IMR-90 (cell line): Measurements from ENCODE around the gene GRIN2A. TPM values are rescaled to one million over a fixed set of nuclear protein-coding genes. Genes with fewer than 3 reads are reported as not detected.

Experiments used
- ATAC-seq: fragments of 200-7000 bp; cut with Tn5 transposase; 2 replicates; pipeline ENCODE4 v1.9.1; 2020; ENCODE audit warnings: low read depth, mild to moderate bottlenecking, moderate library complexity
- BruUV-seq: library from RNA; stranded (reverse); fragments of 400-500 nt; replicated peaks from 2 replicates; lab custom pipeline; 2021; lab: Mats Ljungman, UMichigan
- CTCF ChIA-PET: fragments of 300-600 bp; formaldehyde crosslinking; extraction: SDS; loops from one replicate; lab custom pipeline; 2021; ENCODE audit warnings: antibody characterized with exemption; lab: Yijun Ruan, JAX
- POLR2A ChIA-PET: fragments of 300-600 bp; sonication (Branson Sonifier 250); formaldehyde crosslinking; loops from one replicate; lab custom pipeline; 2022; ENCODE audit warnings: antibody characterized with exemption; ENCODE audit not compliant: unreplicated experiment; lab: Charles Lee
- DNase-seq: peaks from one replicate; pipeline ENCODE4 v3.0.0; 2013
- H2AFZ ChIP-seq: replicated peaks from 2 replicates; pipeline ENCODE3; 2013; ENCODE audit warnings: low read length, mild to moderate bottlenecking; ENCODE audit not compliant: poor library complexity
- H2AK5ac ChIP-seq: 2 replicates; pipeline ENCODE4 v1.6.1; 2013; ENCODE audit warnings: low read depth, low read length, inconsistent platforms
- H2AK9ac ChIP-seq: replicated peaks from 2 replicates; pipeline ENCODE3; 2013; ENCODE audit warnings: mild to moderate bottlenecking, low read depth, low read length, moderate library complexity; ENCODE audit not compliant: poor library complexity
- H2BK120ac ChIP-seq: 2 replicates; pipeline ENCODE4 v1.6.1; 2013; ENCODE audit warnings: low read depth, low read length, inconsistent platforms
- H2BK15ac ChIP-seq: 3 replicates; pipeline ENCODE4 v1.6.1; 2013; ENCODE audit warnings: low read depth, low read length, inconsistent platforms
- H2BK20ac ChIP-seq: 2 replicates; pipeline ENCODE4 v1.6.1; 2013; ENCODE audit warnings: low read depth, mild to moderate bottlenecking, inconsistent platforms, low read length, moderate library complexity
- H2BK5ac ChIP-seq: 2 replicates; pipeline ENCODE4 v1.6.1; 2013; ENCODE audit warnings: mild to moderate bottlenecking, low read depth, low read length, inconsistent platforms; ENCODE audit not compliant: poor library complexity, severe bottlenecking
- H3K14ac ChIP-seq: replicated peaks from 2 replicates; pipeline ENCODE4 v1.6.1; 2013; ENCODE audit warnings: low read depth, low read length, inconsistent platforms
- H3K18ac ChIP-seq: 2 replicates; pipeline ENCODE4 v1.6.1; 2013; ENCODE audit warnings: low read depth, low read length, control low read depth
- H3K23ac ChIP-seq: 2 replicates; pipeline ENCODE4 v1.6.1; 2013; ENCODE audit warnings: low read depth, low read length, inconsistent platforms
- H3K27ac ChIP-seq: 2 replicates; pipeline ENCODE4 v1.5.1; 2013; ENCODE audit warnings: mild to moderate bottlenecking, control low read depth, low read length; ENCODE audit not compliant: insufficient read depth
- H3K27me3 ChIP-seq: 2 replicates; pipeline ENCODE4 v1.6.1; 2013; ENCODE audit warnings: low read length; ENCODE audit not compliant: control insufficient read depth, insufficient read depth
- H3K36me3 ChIP-seq: 2 replicates; pipeline ENCODE4 v1.6.1; 2013; ENCODE audit warnings: low read length, mixed read lengths; ENCODE audit not compliant: control insufficient read depth, insufficient read depth
- H3K4ac ChIP-seq: 2 replicates; pipeline ENCODE4 v1.6.1; 2013; ENCODE audit warnings: low read depth, low read length, inconsistent platforms
- H3K4me1 ChIP-seq: 2 replicates; pipeline ENCODE4 v1.6.1; 2013; ENCODE audit warnings: low read length, mixed read lengths; ENCODE audit not compliant: control insufficient read depth, insufficient read depth
- H3K4me2 ChIP-seq: 2 replicates; pipeline ENCODE4 v1.6.1; 2013; ENCODE audit warnings: low read depth, mild to moderate bottlenecking, control low read depth, low read length, moderate library complexity
- H3K4me3 ChIP-seq: 2 replicates; pipeline ENCODE4 v1.5.1; 2013; ENCODE audit warnings: low read depth, mild to moderate bottlenecking, control low read depth, low read length, moderate library complexity; ENCODE audit not compliant: insufficient read depth
- H3K56ac ChIP-seq: 2 replicates; pipeline ENCODE4 v1.6.1; 2013; ENCODE audit warnings: low read length, inconsistent platforms; ENCODE audit not compliant: insufficient read depth; ENCODE audit errors: extremely low read depth
- H3K79me1 ChIP-seq, 2 experiments: 2 replicates each; pipeline ENCODE4 v1.6.1; 2013; ENCODE audit warnings: low read length in 2 of 2, inconsistent platforms in 1 of 2, low read depth in 1 of 2
- H3K9ac ChIP-seq: 2 replicates; pipeline ENCODE4 v1.6.1; 2013; ENCODE audit warnings: low read depth, low read length, control low read depth
- H3K9me1 ChIP-seq: 2 replicates; pipeline ENCODE4 v1.6.1; 2013; ENCODE audit warnings: low read length, inconsistent platforms; ENCODE audit not compliant: insufficient read depth
- H3K9me3 ChIP-seq: 2 replicates; pipeline ENCODE4 v1.6.1; 2013; ENCODE audit warnings: low read length; ENCODE audit not compliant: control insufficient read depth, insufficient read depth
- H4K20me1 ChIP-seq: 2 replicates; pipeline ENCODE4 v1.6.1; 2013; ENCODE audit warnings: low read length, inconsistent platforms; ENCODE audit not compliant: insufficient read depth
- H4K5ac ChIP-seq: 2 replicates; pipeline ENCODE4 v1.6.1; 2013; ENCODE audit warnings: mild to moderate bottlenecking, low read depth, low read length, control low read depth
- H4K8ac ChIP-seq, 2 experiments: 2 replicates each; pipeline ENCODE4 v1.6.1; 2013; ENCODE audit warnings: low read depth in 2 of 2, low read length in 2 of 2, control low read depth in 1 of 2, inconsistent platforms in 1 of 2
- H4K91ac ChIP-seq: 2 replicates; pipeline ENCODE4 v1.6.1; 2013; ENCODE audit warnings: low read depth, low read length, inconsistent platforms; ENCODE audit not compliant: insufficient read depth
- CEBPB ChIP-seq: IDR thresholded peaks from 2 replicates; pipeline ENCODE4 v1.6.1; 2012; ENCODE audit warnings: low read depth, low read length, improper control_type of control experiment
- CHD1 ChIP-seq: IDR thresholded peaks from 2 replicates; pipeline ENCODE4 v1.6.1; 2012; ENCODE audit warnings: low read depth, low read length, improper control_type of control experiment
- NFE2L2 ChIP-seq: fragments of 150-350 bp; IDR thresholded peaks from 2 replicates; pipeline ENCODE4 v1.6.1; 2016; ENCODE audit warnings: low read depth, mild to moderate bottlenecking, low read length
- SMC3 ChIP-seq: fragments of 150-350 bp; IDR thresholded peaks from 2 replicates; pipeline ENCODE4 v1.6.1; 2016; ENCODE audit warnings: low read depth, mild to moderate bottlenecking, antibody characterized with exemption, low read length, moderate library complexity
- USF2 ChIP-seq: fragments of 150-350 bp; IDR thresholded peaks from 2 replicates; pipeline ENCODE4 v1.6.1; 2017; ENCODE audit warnings: mild to moderate bottlenecking, antibody characterized with exemption, low read length, low read depth
- WGBS, 2 experiments: methylation state at CpG; one replicate each; pipeline versions ENCODE4 v1.1.5 to v1.1.7; 2013; ENCODE audit warnings: missing lambda C conversion rate in 2 of 2; ENCODE audit not compliant: insufficient read length in 1 of 2; ENCODE audit errors: extremely low coverage in 2 of 2; 5-methylcytosine and 5-hydroxymethylcytosine counted together
- dilution Hi-C: fragments of 300-500 bp; cut with HindIII; formaldehyde crosslinking; loops from one replicate; pipeline ENCODE4 v1.14.3; 2018; ENCODE audit warnings: low sequenced_read_pairs; ENCODE audit not compliant: unreplicated experiment
- in situ Hi-C: fragments of 300-500 bp; cut with MboI; formaldehyde crosslinking; loops from 3 replicates; pipeline ENCODE4 v1.14.3; 2019; ENCODE audit warnings: low sequenced_read_pairs, inconsistent platforms, mixed read lengths
- intact Hi-C: fragments of 100-400 bp; cut with micrococcal nuclease; formaldehyde crosslinking; loops from 2 replicates; pipeline ENCODE4 v1.10.0; 2022
- polyA plus RNA-seq, 3 experiments: library from polyadenylated mRNA; depleted of rRNA; stranded (reverse); fragments of >200 nt; gene quantifications; 2 replicates each; pipeline ENCODE4 v1.2.3, GENCODE V29; 2012; ENCODE audit warnings: low replicate concordance in 1 of 3
- total RNA-seq: library from RNA; depleted of rRNA; stranded (reverse); fragments of >200 nt; gene quantifications from 2 replicates; pipeline ENCODE4 v1.2.3, GENCODE V29; 2012
- TF ChIP-seq, protein P1 (sequence below): fragments of 150-350 bp; IDR thresholded peaks from 2 replicates; pipeline ENCODE4 v1.6.1; 2016; ENCODE audit warnings: low read depth, mild to moderate bottlenecking, low read length, moderate library complexity, borderline replicate concordance
- TF ChIP-seq, protein P2 (sequence below): conservative IDR thresholded peaks from 2 replicates; pipeline ENCODE4 v1.5.1; 2012; ENCODE audit warnings: mild to moderate bottlenecking, low read depth, low read length, improper control_type of control experiment

GRIN2A gene
- total and polyA plus RNA-seq, 2 of the 4 experiments (the other 2 are of a cell fraction), result under 0.01 TPM; not detected in 1

DNA sequence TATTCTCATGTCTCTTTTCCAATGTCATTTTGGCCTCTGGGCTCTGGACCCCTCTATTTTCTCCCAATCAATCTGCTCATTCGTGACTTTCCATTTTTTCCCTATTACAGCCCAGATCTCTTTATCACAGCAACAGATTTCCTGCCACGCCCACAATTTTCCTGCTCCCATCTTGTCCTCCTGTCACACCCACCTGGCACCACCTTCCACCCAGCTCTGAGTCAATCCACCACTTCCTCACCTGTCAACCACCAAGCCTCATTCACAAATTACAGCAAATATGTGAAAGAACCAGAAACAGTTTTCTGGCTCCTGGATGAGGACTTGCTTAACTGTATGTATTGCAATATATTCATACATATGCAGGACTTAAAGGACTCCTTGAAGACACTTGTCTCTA, 311.3 kb downstream of the GRIN2A start:
- Histone ChIP-seq H4K20me1 (no peaks in the 10 kb centered on the region), H3K4me3 (no peak overlapping the region), H4K8ac (no peak overlapping the region), H4K5ac (no peak overlapping the region), H3K9me1 (no peaks in the 10 kb centered on the region), H3K14ac (no peak overlapping the region), H2AK9ac (no peak overlapping the region), H3K4ac (no peak overlapping the region), H2BK5ac (no peak overlapping the region), H2BK20ac (no peak overlapping the region), H3K23ac (no peak overlapping the region), H3K79me1 (no peaks in the 10 kb centered on the region), H3K9me3 (peaks cover 22% of the 10 kb centered on the region), H3K36me3 (no peaks in the 10 kb centered on the region), H3K4me1 (no peaks in the 10 kb centered on the region), H2BK15ac (no peak overlapping the region), H2BK120ac (no peak overlapping the region), H3K27me3 (no peaks in the 10 kb centered on the region), H2AK5ac (no peak overlapping the region), H2AFZ (no peak overlapping the region), H4K91ac (no peak overlapping the region), H3K4me2 (no peak overlapping the region), H3K56ac (no peak overlapping the region), H3K27ac (no peak overlapping the region), H3K18ac (no peak overlapping the region), H3K9ac (no peak overlapping the region)
- ATAC-seq (no peak), DNase-seq (no peak)
- BruUV-seq, result no TSS peak
- WGBS, 2 experiments, result 0% methylated on average over 1 of the region's 2 CpGs; no CpG with 5 or more reads in 1 of the 2 experiments
- in situ Hi-C loops (no loop called here), intact Hi-C loops (no loop called here), dilution Hi-C loops (no loop called here)
- ChIA-PET CTCF (no interaction called here), POLR2A (no interaction called here)
- no peak for TF ChIP-seq USF2
- no peak for TF ChIP-seq SMC3
- no peak for TF ChIP-seq CEBPB
- TF ChIP-seq NFE2L2, result no peak
- TF ChIP-seq, protein P1, sequence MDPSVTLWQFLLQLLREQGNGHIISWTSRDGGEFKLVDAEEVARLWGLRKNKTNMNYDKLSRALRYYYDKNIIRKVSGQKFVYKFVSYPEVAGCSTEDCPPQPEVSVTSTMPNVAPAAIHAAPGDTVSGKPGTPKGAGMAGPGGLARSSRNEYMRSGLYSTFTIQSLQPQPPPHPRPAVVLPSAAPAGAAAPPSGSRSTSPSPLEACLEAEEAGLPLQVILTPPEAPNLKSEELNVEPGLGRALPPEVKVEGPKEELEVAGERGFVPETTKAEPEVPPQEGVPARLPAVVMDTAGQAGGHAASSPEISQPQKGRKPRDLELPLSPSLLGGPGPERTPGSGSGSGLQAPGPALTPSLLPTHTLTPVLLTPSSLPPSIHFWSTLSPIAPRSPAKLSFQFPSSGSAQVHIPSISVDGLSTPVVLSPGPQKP, result no peak
- TF ChIP-seq CHD1, result no peak
- TF ChIP-seq, protein P2, sequence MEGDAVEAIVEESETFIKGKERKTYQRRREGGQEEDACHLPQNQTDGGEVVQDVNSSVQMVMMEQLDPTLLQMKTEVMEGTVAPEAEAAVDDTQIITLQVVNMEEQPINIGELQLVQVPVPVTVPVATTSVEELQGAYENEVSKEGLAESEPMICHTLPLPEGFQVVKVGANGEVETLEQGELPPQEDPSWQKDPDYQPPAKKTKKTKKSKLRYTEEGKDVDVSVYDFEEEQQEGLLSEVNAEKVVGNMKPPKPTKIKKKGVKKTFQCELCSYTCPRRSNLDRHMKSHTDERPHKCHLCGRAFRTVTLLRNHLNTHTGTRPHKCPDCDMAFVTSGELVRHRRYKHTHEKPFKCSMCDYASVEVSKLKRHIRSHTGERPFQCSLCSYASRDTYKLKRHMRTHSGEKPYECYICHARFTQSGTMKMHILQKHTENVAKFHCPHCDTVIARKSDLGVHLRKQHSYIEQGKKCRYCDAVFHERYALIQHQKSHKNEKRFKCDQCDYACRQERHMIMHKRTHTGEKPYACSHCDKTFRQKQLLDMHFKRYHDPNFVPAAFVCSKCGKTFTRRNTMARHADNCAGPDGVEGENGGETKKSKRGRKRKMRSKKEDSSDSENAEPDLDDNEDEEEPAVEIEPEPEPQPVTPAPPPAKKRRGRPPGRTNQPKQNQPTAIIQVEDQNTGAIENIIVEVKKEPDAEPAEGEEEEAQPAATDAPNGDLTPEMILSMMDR, result no peak
